Endothelial cell of umbilical vein (primary cell): ENCODE results near the gene MICALL2. TPM values are rescaled to one million over a fixed set of nuclear protein-coding genes. Genes with fewer than 3 reads are reported as not detected.

Source experiments
- BruUV-seq: library from RNA; stranded (reverse); fragments of 400-500 nt; replicated peaks from 2 replicates; lab custom pipeline; 2021; lab: Mats Ljungman, UMichigan
- CTCF ChIA-PET: fragments of 300-600, 350-600 bp; sonication (Branson Sonifier 250); formaldehyde crosslinking; loops from one replicate; lab custom pipeline; 2021; ENCODE audit warnings: antibody characterized with exemption, inconsistent platforms; lab: Charles Lee
- POLR2A ChIA-PET: fragments of 300-600, 350-600 bp; sonication (Branson Sonifier 250); formaldehyde crosslinking; loops from one replicate; lab custom pipeline; 2021; ENCODE audit warnings: antibody characterized with exemption, inconsistent platforms; lab: Charles Lee
- DNase-seq: peaks from one replicate; pipeline ENCODE4 v3.0.0-alpha.2; 2011; ENCODE audit warnings: low read depth, low spot score
- FAIRE-seq: peaks from 2 replicates; lab custom pipeline; 2011; peaks lifted over from hg19 to GRCh38; lab: Jason Lieb, UNC
- H2AFZ ChIP-seq: 2 replicates; pipeline ENCODE4 v1.6.0; 2012; ENCODE audit warnings: low read depth, low read length, control low read depth, inconsistent platforms
- H3K27ac ChIP-seq: 2 replicates; pipeline ENCODE4 v1.5.1; 2011; ENCODE audit warnings: low read depth, mild to moderate bottlenecking, control low read depth, low read length, moderate library complexity; ENCODE audit not compliant: insufficient read depth
- H3K27me3 ChIP-seq, 2 experiments: 2 replicates each; pipeline versions ENCODE4 v1.6.0 to v1.6.1; 2011; ENCODE audit warnings: low read length in 2 of 2, mixed read lengths in 1 of 2; ENCODE audit not compliant: control insufficient read depth in 2 of 2, insufficient read depth in 2 of 2
- H3K36me3 ChIP-seq, 2 experiments: 2 replicates in 1 of 2; 3 replicates in 1 of 2; pipeline ENCODE4 v1.5.1; 2011; ENCODE audit warnings: low read length in 2 of 2, mild to moderate bottlenecking in 1 of 2, moderate library complexity in 1 of 2; ENCODE audit not compliant: control insufficient read depth in 2 of 2, insufficient read depth in 2 of 2; ENCODE audit errors: extremely low read depth in 1 of 2
- H3K4me1 ChIP-seq: 3 replicates; pipeline ENCODE4 v1.5.1; 2011; ENCODE audit warnings: mild to moderate bottlenecking, low read length; ENCODE audit not compliant: control insufficient read depth, insufficient read depth; ENCODE audit errors: extremely low read depth
- H3K4me2 ChIP-seq: 2 replicates; pipeline ENCODE4 v1.6.1; 2011; ENCODE audit warnings: low read length, control low read depth, mixed read lengths; ENCODE audit not compliant: insufficient read depth
- H3K4me3 ChIP-seq, 3 experiments: fragments of 200-600 bp in 1 of 3; sonication (generic), shearing (Covaris generic) in 1 of 3; replicated peaks in 1 of 3; 2 replicates each; pipeline ENCODE4 v1.5.1; 2011 to 2016; ENCODE audit warnings: control low read depth in 3 of 3, low read length in 3 of 3, mild to moderate bottlenecking in 2 of 3, inconsistent platforms in 1 of 3, low read depth in 1 of 3, moderate library complexity in 1 of 3; ENCODE audit not compliant: insufficient read depth in 1 of 3
- H3K79me2 ChIP-seq: 2 replicates; pipeline ENCODE4 v1.6.0; 2012; ENCODE audit warnings: low read length, inconsistent platforms; ENCODE audit not compliant: control insufficient read depth, insufficient read depth
- H3K9ac ChIP-seq: replicated peaks from 2 replicates; pipeline ENCODE3; 2011; ENCODE audit warnings: low read length, control low read depth; ENCODE audit not compliant: insufficient read depth; ENCODE audit errors: extremely low read depth
- H3K9me1 ChIP-seq: replicated peaks from 3 replicates; pipeline ENCODE4 v1.6.0; 2011; ENCODE audit warnings: mild to moderate bottlenecking, low read length; ENCODE audit not compliant: control insufficient read depth, insufficient read depth; ENCODE audit errors: extremely low read depth
- H3K9me3 ChIP-seq: replicated peaks from 2 replicates; pipeline ENCODE4 v1.5.1; 2012; ENCODE audit warnings: low read length, inconsistent platforms; ENCODE audit not compliant: control insufficient read depth, insufficient read depth
- H4K20me1 ChIP-seq: replicated peaks from 2 replicates; pipeline ENCODE3; 2011; ENCODE audit warnings: mild to moderate bottlenecking, low read length; ENCODE audit not compliant: control insufficient read depth, insufficient read depth; ENCODE audit errors: extremely low read depth
- CTCF ChIP-seq, 2 donors: IDR thresholded peaks; 1 replicate in 1 of 2; 2 replicates in 1 of 2; pipeline ENCODE4 v1.5.1; 2011; ENCODE audit warnings: low read length in 2 of 2, mild to moderate bottlenecking in 2 of 2, moderate library complexity in 2 of 2, control low read depth in 1 of 2, inconsistent platforms in 1 of 2, low read depth in 1 of 2; ENCODE audit not compliant: insufficient read depth in 1 of 2; ENCODE audit errors: extremely low read depth in 1 of 2
- EZH2 ChIP-seq: IDR thresholded peaks from 2 replicates; pipeline ENCODE4 v1.6.1; 2012; ENCODE audit warnings: borderline replicate concordance, low read depth, mild to moderate bottlenecking, moderate library complexity, low read length, inconsistent platforms; ENCODE audit not compliant: severe bottlenecking
- FOS ChIP-seq: IDR thresholded peaks from 2 replicates; pipeline ENCODE4 v1.6.1; 2011; ENCODE audit warnings: mild to moderate bottlenecking, low read length, moderate library complexity, borderline replicate concordance; ENCODE audit not compliant: insufficient read depth
- GATA2 ChIP-seq: IDR thresholded peaks from 2 replicates; pipeline ENCODE4 v1.7.0; 2011; ENCODE audit warnings: low read depth, mild to moderate bottlenecking, moderate library complexity, mixed read lengths, low read length; ENCODE audit not compliant: insufficient read length, insufficient read depth
- JUN ChIP-seq: IDR thresholded peaks from 2 replicates; pipeline ENCODE4 v1.6.1; 2011; ENCODE audit warnings: borderline replicate concordance, low read depth; ENCODE audit not compliant: insufficient read length, insufficient read depth
- MAX ChIP-seq: IDR thresholded peaks from 2 replicates; pipeline ENCODE4 v1.6.1; 2011; ENCODE audit not compliant: insufficient read depth, insufficient read length
- MYC ChIP-seq: IDR thresholded peaks from one replicate; pipeline ENCODE4 v1.6.1; 2011; ENCODE audit warnings: mild to moderate bottlenecking, low read depth, low read length
- POLR2A ChIP-seq: IDR thresholded peaks from 2 replicates; pipeline ENCODE4 v1.6.1; 2012; ENCODE audit warnings: low read depth, mild to moderate bottlenecking, control low read depth, low read length
- POLR2AphosphoS5 ChIP-seq: IDR thresholded peaks from 2 replicates; pipeline ENCODE4 v1.6.1; 2012; ENCODE audit warnings: low read depth, mild to moderate bottlenecking, control low read depth, low read length, moderate library complexity; ENCODE audit not compliant: insufficient read depth
- dilution Hi-C: fragments of 300-500 bp; cut with MboI; formaldehyde crosslinking; loops from one replicate; pipeline ENCODE4 v1.15.0; 2019; ENCODE audit warnings: low sequenced_read_pairs; ENCODE audit not compliant: extremely low pct_ligation_motif_present
- intact Hi-C: fragments of 100-400 bp; cut with micrococcal nuclease; formaldehyde crosslinking; loops from one replicate; pipeline ENCODE4 v1.10.0; 2022
- polyA plus RNA-seq, 4 experiments: library from polyadenylated mRNA; depleted of rRNA in 3 of 4; stranded (reverse) in 3 of 4; unstranded in 1 of 4; fragments of >200 nt; gene quantifications; 2 replicates each; pipeline versions ENCODE4 v1.2.1 to v1.2.3, GENCODE V29; 2011 to 2012; ENCODE audit warnings: missing spikeins in 1 of 4
- total RNA-seq: library from RNA; stranded (reverse); gene quantifications from 2 replicates; pipeline ENCODE4 v1.2.3, GENCODE V29; 2021

Gene MICALL2
- total and polyA plus RNA-seq, 2 donors (not counting 3 experiments of a cell fraction or from before 2014, with no cell fraction given), result 29.8 to 46.3 TPM

GRCh38 chr7:1459920-1460820, 900 bp upstream of the MICALL2 start:
- CTCF ChIA-PET, result interaction anchor here (1.1 to 7.9 kb wide), 3 partner anchors 15 to 28 kb away, joined by 3 to 65 read pairs (median 5); no protein-coding TSS in a partner anchor
- Histone ChIP-seq H3K27ac (no peak overlapping the region), H3K4me2 (peak overlapping the region; percentile 55), H3K4me1 (peaks cover 39% of the 10 kb centered on the region), H3K4me3 (peak overlapping the region; percentile 16 to 37 (median 35)), H3K79me2 (peaks cover 33% of the 10 kb centered on the region), H3K36me3 (no peaks in the 10 kb centered on the region), H3K9me3 (no peaks in the 10 kb centered on the region), H4K20me1 (no peaks in the 10 kb centered on the region), H3K9me1 (no peaks in the 10 kb centered on the region), H2AFZ (peak overlapping the region; percentile 64), H3K9ac (no peak overlapping the region), H3K27me3 (no peaks in the 10 kb centered on the region)
- no TSS peak for BruUV-seq
- POLR2A ChIA-PET, result no interaction called here
- intact Hi-C loops (loop anchor here (1.0 to 2.0 kb wide), 3 partner anchors 37 to 73 kb away; partner anchors contain the start of gene INTS1), dilution Hi-C loops (no loop called here)
- no peak for FAIRE-seq
- no peak for TF ChIP-seq POLR2A
- TF ChIP-seq CTCF (IDR thresholded peaks at IDR 0.05; ENCODE audit: extremely low read depth in 1 of 2, insufficient read depth in 1 of 2, low read depth in 1 of 2, low read length in 2 of 2), result no peak
- TF ChIP-seq JUN, result no peak
- peak; percentile 15 for DNase-seq

GRCh38 chr7:1459512-1459892, 232 bp upstream of the MICALL2 start:
- intact Hi-C loops (loop anchor here (1.0 to 2.0 kb wide), 3 partner anchors 37 to 73 kb away; partner anchors contain the start of gene INTS1), dilution Hi-C loops (no loop called here)
- DNase-seq (peak; percentile 99), FAIRE-seq (peak; percentile 99)
- TF ChIP-seq POLR2AphosphoS5 (no peak), MYC (no peak), POLR2A (no peak), JUN (no peak), FOS (no peak), GATA2 (no peak), CTCF (IDR thresholded peaks at IDR 0.05; ENCODE audit: extremely low read depth in 1 of 2, insufficient read depth in 1 of 2, low read depth in 1 of 2, low read length in 2 of 2) (no peak), MAX (no peak), EZH2 (no peak)
- no peaks in the 10 kb centered on the region for H3K36me3 ChIP-seq
- H3K27ac ChIP-seq, result no peak overlapping the region
- H2AFZ ChIP-seq, result no peak overlapping the region
- no peaks in the 10 kb centered on the region for H3K27me3 ChIP-seq
- H3K4me2 ChIP-seq, result no peak overlapping the region
- no peaks in the 10 kb centered on the region for H4K20me1 ChIP-seq
- no peak overlapping the region for H3K9ac ChIP-seq
- H3K9me1 ChIP-seq, result no peaks in the 10 kb centered on the region
- ChIA-PET POLR2A (no interaction called here), CTCF (interaction anchor here (7.9 kb wide), 1 partner anchor 15 kb away, joined by 65 read pairs; no protein-coding TSS in a partner anchor)
- no TSS peak for BruUV-seq
- peaks cover 38% of the 10 kb centered on the region for H3K79me2 ChIP-seq
- H3K9me3 ChIP-seq, result no peaks in the 10 kb centered on the region
- H3K4me1 ChIP-seq, result peaks cover 41% of the 10 kb centered on the region
- peak overlapping the region in 1 of 3 experiments; percentile 81 for H3K4me3 ChIP-seq
